ENCODE results near the gene NUDCD3.

GRCh38 chr7:44515590-44516268 is 25.3 kb upstream of the NUDCD3 start:
- no peak for TF ChIP-seq PHF8 (conservative IDR thresholded peaks at IDR 0.05; ENCODE audit: low read depth, low read length)
- TF ChIP-seq CTCF (IDR thresholded peaks at IDR 0.05; ENCODE audit: control extremely low read depth in 1 of 3, insufficient read depth in 1 of 3, low read depth in 1 of 3, low read length in 3 of 3), result no peak
- no peak for TF ChIP-seq NRF1 (IDR thresholded peaks at IDR 0.05; ENCODE audit: low read depth, low read length)
- TF ChIP-seq CREB1 (IDR thresholded peaks at IDR 0.05), result no peak
- no peak for TF ChIP-seq KDM1A (IDR thresholded peaks at IDR 0.05; ENCODE audit: borderline replicate concordance, low read length)
- TF ChIP-seq POLR2A (IDR thresholded peaks at IDR 0.05; ENCODE audit: control extremely low read depth in 1 of 2, low read depth in 2 of 2, low read length in 2 of 2), result no peak
- TF ChIP-seq CEBPB (IDR thresholded peaks at IDR 0.05; ENCODE audit: low read depth, low read length), result no peak
- no peak for TF ChIP-seq BCL11A (IDR thresholded peaks at IDR 0.05; ENCODE audit: low read depth in 2 of 2, low read length in 2 of 2)
- no peak for TF ChIP-seq TCF12 (IDR thresholded peaks at IDR 0.05; ENCODE audit: low read depth, low read length)
- no peak for TF ChIP-seq RAD21 (IDR thresholded peaks at IDR 0.05 in 1 of 2, conservative IDR thresholded peaks at IDR 0.05 in 1 of 2; ENCODE audit: low read depth in 2 of 2, low read length in 2 of 2)
- TF ChIP-seq SIN3A (conservative IDR thresholded peaks at IDR 0.05 in 1 of 2, IDR thresholded peaks at IDR 0.05 in 1 of 2; ENCODE audit: low read depth in 1 of 2, low read length in 2 of 2), result no peak
- no peak for TF ChIP-seq USF2 (IDR thresholded peaks at IDR 0.05; ENCODE audit: low read length)
- TF ChIP-seq POLR2AphosphoS5 (IDR thresholded peaks at IDR 0.05; ENCODE audit: low read depth, low read length), result no peak
- no peak for TF ChIP-seq RNF2 (IDR thresholded peaks at IDR 0.05; ENCODE audit: borderline replicate concordance, low read depth, low read length, missing control alignments, poor library complexity, severe bottlenecking)

Measured in H1 (cell line).